ENCODE results near the gene SAMD7. TPM values are rescaled to one million over a fixed set of nuclear protein-coding genes. Genes with fewer than 3 reads are reported as not detected.
A peak's percentile ranks its signal among the peaks of the same experiment; 100 is the strongest.

SAMD7 gene
- total and polyA plus RNA-seq, 2 of the 13 experiments (the other 11 are each of a cell fraction or from before 2014, with no cell fraction given) = not detected

GRCh38 chr3:169966951-169967915 lies 55.9 kb downstream of the SAMD7 start (continued):
- TF ChIP-seq ZNF776 (CRISPR knock-in tag; IDR thresholded peaks at IDR 0.05) (no peak), EHMT2 (IDR thresholded peaks at IDR 0.05; ENCODE audit: borderline replicate concordance, low read depth, low read length) (no peak), ZNF160 (CRISPR knock-in tag; IDR thresholded peaks at IDR 0.05) (no peak), ZNF143 (CRISPR knock-in tag; IDR thresholded peaks at IDR 0.05) (no peak), MEF2D (CRISPR knock-in tag; IDR thresholded peaks at IDR 0.05) (no peak), ZNF280B (CRISPR knock-in tag; IDR thresholded peaks at IDR 0.05; ENCODE audit: borderline replicate concordance) (peak; percentile 84; the same call in 1 of the 2 replicates), ATF7 (IDR thresholded peaks at IDR 0.05) (no peak), ATF7 (CRISPR knock-in tag; IDR thresholded peaks at IDR 0.05) (no peak), ZNF484 (CRISPR knock-in tag; IDR thresholded peaks at IDR 0.05; ENCODE audit: borderline replicate concordance, low read depth) (no peak), ZNF547 (CRISPR knock-in tag; IDR thresholded peaks at IDR 0.05) (no peak)

- peak overlapping the region; percentile 75 to 99 (median 95); a peak in 5 of 6 replicates for H3K4me3 ChIP-seq (replicated peaks in 1 of 3; ENCODE audit: insufficient read depth in 1 of 3, low read depth in 2 of 3, low read length in 3 of 3)
- DNase-seq (ENCODE audit: low spot score) (no peak), FAIRE-seq (no peak), ATAC-seq (no peak)
- 41% methylated on average over 2 of the region's 2 CpGs for WGBS (ENCODE audit: low lambda C conversion rate)
- H3K4me2 ChIP-seq (ENCODE audit: low read depth, low read length) = peak overlapping the region; percentile 72
- intact Hi-C loops (cut with micrococcal nuclease; ENCODE audit: unreplicated experiment) = no loop called here
- H3K36me3 ChIP-seq (replicated peaks in 1 of 2; ENCODE audit: control insufficient read depth in 1 of 2, insufficient read depth in 2 of 2, low read length in 2 of 2) = peaks cover 2 to 22% of the 10 kb centered on the region in 2 experiments; a peak in 3 of 5 replicates
- H3K79me2 ChIP-seq (ENCODE audit: insufficient read depth, low read length) = peaks cover 67% of the 10 kb centered on the region
- H3K9ac ChIP-seq (ENCODE audit: insufficient read depth, low read depth, low read length) = peak overlapping the region; percentile 94
- no peaks in the 10 kb centered on the region for H3K9me3 ChIP-seq (ENCODE audit: low read length)
- ChIA-PET CTCF (ENCODE audit: low intra/inter-chr PET ratio, low total read pairs) (no interaction called here), POLR2A (no interaction called here)
- no peak overlapping the region for H2AFZ ChIP-seq (ENCODE audit: low read length)
- no peak overlapping the region for H3K27ac ChIP-seq (ENCODE audit: extremely low read length, insufficient read depth, low read length)
- peaks cover 40% of the 10 kb centered on the region for H4K20me1 ChIP-seq (ENCODE audit: insufficient read depth, low read length)
- BruUV-seq (replicated peaks) = no TSS peak
- in situ Hi-C loops (cut with HindIII; ENCODE audit: extremely low pct_ligation_motif_present, low pct_unique_long_range_greater_than_20kb) = no loop called here
- TF ChIP-seq KLF16 (CRISPR knock-in tag; IDR thresholded peaks at IDR 0.05) = no peak
- 0 out of 2 replicates have a peak, but pooled peaks have one; percentile 11 for TF ChIP-seq SAP130 (CRISPR knock-in tag; IDR thresholded peaks at IDR 0.05; ENCODE audit: low read depth)
- TF ChIP-seq KMT2B (CRISPR knock-in tag; IDR thresholded peaks at IDR 0.05) = no peak
- no peak for TF ChIP-seq SKI (IDR thresholded peaks at IDR 0.05; ENCODE audit: partially characterized antibody)
- TF ChIP-seq ZNF512B (CRISPR knock-in tag; IDR thresholded peaks at IDR 0.05; ENCODE audit: borderline replicate concordance) = no peak
- no peak for TF ChIP-seq PAX8 (CRISPR knock-in tag; IDR thresholded peaks at IDR 0.05; ENCODE audit: borderline replicate concordance)
- H3K27me3 ChIP-seq (ENCODE audit: control insufficient read depth in 1 of 2, insufficient read depth in 2 of 2, low read length in 2 of 2) = no peaks in the 10 kb centered on the region; a peak in 1 of 5 replicates
- peaks cover 49% of the 10 kb centered on the region for H3K4me1 ChIP-seq (ENCODE audit: insufficient read depth, low read length)
These were observed 57.0 kb downstream of the SAMD7 start for GRCh38 chr3:169968224-169968885.
